H9 (cell line): ENCODE measurements around the gene APCDD1. TPM values are rescaled to one million over a fixed set of nuclear protein-coding genes. Genes with fewer than 3 reads are reported as not detected.

Experiments used
- DNase-seq: peaks from one replicate; pipeline ENCODE4 v3.0.0-alpha.2; 2017
- H2AFZ ChIP-seq: one replicate; pipeline ENCODE4 v1.6.1; 2013; ENCODE audit warnings: mild to moderate bottlenecking, low read length, control low read depth, moderate library complexity
- H2AK5ac ChIP-seq: 2 replicates; pipeline ENCODE4 v1.6.1; 2013; ENCODE audit warnings: low read length, control low read depth, mixed read lengths; ENCODE audit not compliant: insufficient read length
- H2BK120ac ChIP-seq: one replicate; pipeline ENCODE4 v1.6.1; 2013; ENCODE audit warnings: low read depth, mild to moderate bottlenecking, low read length, control low read depth, inconsistent platforms; ENCODE audit not compliant: poor library complexity, severe bottlenecking
- H2BK12ac ChIP-seq: 2 replicates; pipeline ENCODE4 v1.6.1; 2013; ENCODE audit warnings: low read length, control low read depth, mixed read lengths, low read depth; ENCODE audit not compliant: insufficient read length
- H2BK15ac ChIP-seq: 2 replicates; pipeline ENCODE4 v1.6.1; 2013; ENCODE audit warnings: low read depth, low read length, control low read depth
- H2BK20ac ChIP-seq: one replicate; pipeline ENCODE4 v1.6.1; 2013; ENCODE audit warnings: low read depth, mild to moderate bottlenecking, low read length, control low read depth, inconsistent platforms; ENCODE audit not compliant: poor library complexity, severe bottlenecking
- H2BK5ac ChIP-seq: 2 replicates; pipeline ENCODE4 v1.6.1; 2013; ENCODE audit warnings: low read length, control low read depth, mixed read lengths; ENCODE audit not compliant: insufficient read length
- H3K14ac ChIP-seq: 2 replicates; pipeline ENCODE4 v1.6.1; 2013; ENCODE audit warnings: low read length, control low read depth; ENCODE audit not compliant: insufficient read depth
- H3K18ac ChIP-seq: 2 replicates; pipeline ENCODE4 v1.6.1; 2013; ENCODE audit warnings: low read depth, mild to moderate bottlenecking, mixed read lengths, low read length, control low read depth; ENCODE audit not compliant: insufficient read length
- H3K23ac ChIP-seq: 2 replicates; pipeline ENCODE4 v1.6.1; 2013; ENCODE audit warnings: low read length, control low read depth, mixed read lengths, low read depth; ENCODE audit not compliant: insufficient read length
- H3K23me2 ChIP-seq: 2 replicates; pipeline ENCODE4 v1.6.1; 2013; ENCODE audit warnings: low read depth, mild to moderate bottlenecking, mixed read lengths, low read length, control low read depth; ENCODE audit not compliant: insufficient read length, poor library complexity, severe bottlenecking
- H3K27ac ChIP-seq: 2 replicates; pipeline ENCODE4 v1.5.1; 2013; ENCODE audit warnings: low read length, control low read depth, mixed read lengths, low read depth; ENCODE audit not compliant: insufficient read length
- H3K27me3 ChIP-seq: 2 replicates; pipeline ENCODE4 v1.6.1; 2013; ENCODE audit warnings: low read length, control low read depth, inconsistent platforms; ENCODE audit not compliant: insufficient read depth
- H3K4ac ChIP-seq: 2 replicates; pipeline ENCODE4 v1.6.1; 2013; ENCODE audit warnings: low read depth, mild to moderate bottlenecking, control low read depth, inconsistent platforms, low read length, moderate library complexity
- H3K4me1 ChIP-seq: 2 replicates; pipeline ENCODE4 v1.6.1; 2013; ENCODE audit warnings: low read length, control low read depth, inconsistent platforms; ENCODE audit not compliant: insufficient read depth
- H3K4me2 ChIP-seq: 2 replicates; pipeline ENCODE4 v1.6.1; 2013; ENCODE audit warnings: low read length, control low read depth, mixed read lengths; ENCODE audit not compliant: insufficient read length, insufficient read depth
- H3K56ac ChIP-seq: 2 replicates; pipeline ENCODE4 v1.6.1; 2013; ENCODE audit warnings: low read depth, mild to moderate bottlenecking, mixed read lengths, low read length, control low read depth; ENCODE audit not compliant: insufficient read length
- H3K79me1 ChIP-seq: 2 replicates; pipeline ENCODE4 v1.6.1; 2013; ENCODE audit warnings: low read depth, mild to moderate bottlenecking, moderate library complexity, low read length, control low read depth, inconsistent platforms; ENCODE audit not compliant: insufficient read depth, poor library complexity, severe bottlenecking
- H3K79me2 ChIP-seq: 2 replicates; pipeline ENCODE4 v1.6.1; 2013; ENCODE audit warnings: low read length, control low read depth, inconsistent platforms; ENCODE audit not compliant: insufficient read depth
- H3K9ac ChIP-seq: 2 replicates; pipeline ENCODE4 v1.6.1; 2013; ENCODE audit warnings: low read length, control low read depth, mixed read lengths; ENCODE audit not compliant: insufficient read length; ENCODE audit errors: extremely low read depth
- H3K9me3 ChIP-seq: one replicate; pipeline ENCODE4 v1.6.1; 2013; ENCODE audit warnings: low read depth, low read length, inconsistent platforms; ENCODE audit not compliant: control insufficient read depth
- H3T11ph ChIP-seq: one replicate; pipeline ENCODE4 v1.6.1; 2013; ENCODE audit warnings: mild to moderate bottlenecking, low read length, control low read depth, inconsistent platforms
- H4K20me1 ChIP-seq: one replicate; pipeline ENCODE4 v1.6.1; 2013; ENCODE audit not compliant: control insufficient read depth, insufficient read length, insufficient read depth
- H4K5ac ChIP-seq: 2 replicates; pipeline ENCODE4 v1.6.1; 2013; ENCODE audit warnings: low read depth, mild to moderate bottlenecking, mixed read lengths, low read length, control low read depth; ENCODE audit not compliant: insufficient read length
- H4K8ac ChIP-seq: replicated peaks from 2 replicates; pipeline ENCODE4 v1.6.1; 2013; ENCODE audit warnings: low read length, control low read depth, mixed read lengths, low read depth; ENCODE audit not compliant: insufficient read length
- H4K91ac ChIP-seq: 2 replicates; pipeline ENCODE4 v1.6.1; 2013; ENCODE audit warnings: low read depth, mild to moderate bottlenecking, moderate library complexity, mixed read lengths, low read length, control low read depth; ENCODE audit not compliant: insufficient read length
- H3K27ac Mint-ChIP-seq, 3 experiments: 2 replicates in 2 of 3; 3 replicates in 1 of 3; pipeline ENCODE4 v1.8.0; 2020 to 2021; ENCODE audit warnings: mixed read lengths in 3 of 3, mild to moderate bottlenecking in 1 of 3, moderate library complexity in 1 of 3
- H3K27me3 Mint-ChIP-seq: 2 replicates; pipeline ENCODE4 v1.8.0; 2021; ENCODE audit warnings: low read depth, mild to moderate bottlenecking, moderate library complexity, mixed read lengths
- H3K36me3 Mint-ChIP-seq, 3 experiments: 2 replicates in 2 of 3; 3 replicates in 1 of 3; pipeline ENCODE4 v1.8.0; 2020 to 2021; ENCODE audit warnings: low read depth in 3 of 3, mixed read lengths in 3 of 3; ENCODE audit not compliant: insufficient read depth in 1 of 3
- H3K4me1 Mint-ChIP-seq, 2 experiments: 2 replicates each; pipeline ENCODE4 v1.8.0; 2020; ENCODE audit warnings: mixed read lengths in 2 of 2
- H3K4me3 Mint-ChIP-seq, 2 experiments: 2 replicates in 1 of 2; 3 replicates in 1 of 2; pipeline ENCODE4 v1.8.0; 2020 to 2021; ENCODE audit warnings: mild to moderate bottlenecking in 2 of 2, mixed read lengths in 2 of 2, moderate library complexity in 1 of 2
- H3K9me3 Mint-ChIP-seq, 2 experiments: 2 replicates in 1 of 2; 3 replicates in 1 of 2; pipeline ENCODE4 v1.8.0; 2020; ENCODE audit warnings: mild to moderate bottlenecking in 2 of 2, mixed read lengths in 2 of 2, moderate library complexity in 1 of 2
- CTCF ChIP-seq: fragments of 200-600 bp; sonication (generic); conservative IDR thresholded peaks from 3 replicates; pipeline ENCODE4 v1.8.0; 2021; ENCODE audit warnings: antibody characterized with exemption, mild to moderate bottlenecking
- WGBS: extraction: QIAGEN DNeasy Blood & Tissue Kit; methylation state at CpG from one replicate; pipeline ENCODE4 v1.1.7; 2013; ENCODE audit warnings: missing lambda C conversion rate, low lambda C conversion rate, mixed read lengths; ENCODE audit not compliant: insufficient read length; ENCODE audit errors: extremely low coverage; 5-methylcytosine and 5-hydroxymethylcytosine counted together
- total RNA-seq: library from RNA; stranded (reverse); gene quantifications from 2 replicates; pipeline ENCODE4 v1.2.1, GENCODE V29; 2021

APCDD1 gene
- total RNA-seq, 1 experiment from 2014 or later, result 1.8 TPM

GRCh38 chr18:10459587-10459986 is 5.2 kb downstream of the APCDD1 start:
- Histone ChIP-seq H4K20me1 (no peaks in the 10 kb centered on the region), H3K79me2 (no peaks in the 10 kb centered on the region), H3K56ac (no peak overlapping the region), H3K9me3 (no peaks in the 10 kb centered on the region), H3K14ac (no peak overlapping the region), H3K9ac (no peak overlapping the region), H4K5ac (no peak overlapping the region), H3K23me2 (peaks cover 3% of the 10 kb centered on the region), H3K27me3 (peaks cover 15% of the 10 kb centered on the region; the same call in 1 of the 2 replicates), H2BK20ac (no peak overlapping the region), H3K4ac (no peak overlapping the region), H4K8ac (no peak overlapping the region), H3K79me1 (no peaks in the 10 kb centered on the region), H4K91ac (no peak overlapping the region), H2AFZ (no peak overlapping the region), H3K27ac (no peak overlapping the region), H2BK12ac (no peak overlapping the region), H3T11ph (no peak overlapping the region), H3K4me1 (peaks cover 4% of the 10 kb centered on the region; the same call in 1 of the 2 replicates), H3K23ac (no peak overlapping the region), H3K4me2 (no peak overlapping the region), H3K18ac (no peak overlapping the region), H2BK120ac (no peak overlapping the region), H2BK5ac (no peak overlapping the region), H2BK15ac (no peak overlapping the region), H2AK5ac (no peak overlapping the region)
- no peak for TF ChIP-seq CTCF
- H3K27me3 Mint-ChIP-seq, result peaks cover 54% of the 10 kb centered on the region
- no CpG with 5 or more reads among the region's 1 CpG for WGBS
- no peaks in the 10 kb centered on the region; a peak in 2 of 5 replicates for H3K9me3 Mint-ChIP-seq
- H3K36me3 Mint-ChIP-seq, result peaks cover 0 to 7% (median 0%) of the 10 kb centered on the region in 3 experiments; a peak in 3 of 7 replicates
- H3K27ac Mint-ChIP-seq, result no peak overlapping the region
- H3K4me1 Mint-ChIP-seq, result peaks cover 15 to 23% of the 10 kb centered on the region in 2 experiments
- no peak overlapping the region for H3K4me3 Mint-ChIP-seq
- DNase-seq, result no peak
